A673 (cell line): ENCODE measurements around the gene ASB13. TPM values are rescaled to one million over a fixed set of nuclear protein-coding genes. Genes with fewer than 3 reads are reported as not detected.

Experiments used
- BruUV-seq: library from RNA; stranded (reverse); fragments of 400-500 nt; replicated peaks from 2 replicates; lab custom pipeline; 2021; lab: Mats Ljungman, UMichigan
- CTCF ChIA-PET: fragments of 300-600 bp; sonication (Branson Sonifier 250); formaldehyde crosslinking; loops from one replicate; lab custom pipeline; 2022; ENCODE audit warnings: antibody characterized with exemption; lab: Charles Lee
- POLR2A ChIA-PET: fragments of 300-600 bp; sonication (Branson Sonifier 250); formaldehyde crosslinking; loops from one replicate; lab custom pipeline; 2022; ENCODE audit warnings: antibody characterized with exemption; ENCODE audit not compliant: low non-redundant PET; lab: Charles Lee
- DNase-seq: peaks from one replicate; pipeline ENCODE4 v3.0.0-alpha.2; 2015; ENCODE audit warnings: low spot score
- H3K27ac ChIP-seq: fragments of 200-600 bp; sonication (generic); 2 replicates; pipeline ENCODE4 v1.5.1; 2016; ENCODE audit warnings: mixed run types, low read depth, mild to moderate bottlenecking, mixed read lengths, antibody characterized with exemption, low read length; ENCODE audit not compliant: poor library complexity, severe bottlenecking
- H3K27me3 ChIP-seq: fragments of 200-600 bp; sonication (generic); replicated peaks from 2 replicates; pipeline ENCODE4 v1.6.1; 2017; ENCODE audit warnings: mixed run types, low read depth, mild to moderate bottlenecking, mixed read lengths, antibody characterized with exemption, low read length; ENCODE audit not compliant: insufficient read depth, poor library complexity
- H3K36me3 ChIP-seq: fragments of 200-600 bp; sonication (generic); 2 replicates; pipeline ENCODE4 v1.6.1; 2016; ENCODE audit warnings: mixed run types, mild to moderate bottlenecking, mixed read lengths, antibody characterized with exemption, low read length; ENCODE audit not compliant: insufficient read depth, poor library complexity, severe bottlenecking
- H3K4me1 ChIP-seq: fragments of 200-600 bp; sonication (generic); 2 replicates; pipeline ENCODE4 v1.6.1; 2017; ENCODE audit warnings: mixed run types, mild to moderate bottlenecking, mixed read lengths, antibody characterized with exemption, low read length; ENCODE audit not compliant: insufficient read depth, poor library complexity, severe bottlenecking
- H3K4me3 ChIP-seq: fragments of 200-600 bp; sonication (generic); 2 replicates; pipeline ENCODE4 v1.5.1; 2016; ENCODE audit warnings: low read depth, mixed run types, mild to moderate bottlenecking, mixed read lengths, low read length; ENCODE audit not compliant: poor library complexity, severe bottlenecking
- H3K9me3 ChIP-seq: fragments of 200-600 bp; sonication (generic); 2 replicates; pipeline ENCODE4 v1.6.1; 2016; ENCODE audit warnings: mixed run types, low read depth, mild to moderate bottlenecking, mixed read lengths, antibody characterized with exemption, low read length; ENCODE audit not compliant: poor library complexity, severe bottlenecking
- EZH2 ChIP-seq: fragments of 200-600 bp; sonication (generic); IDR thresholded peaks from 2 replicates; pipeline ENCODE4 v1.6.1; 2017; ENCODE audit warnings: borderline replicate concordance, low read depth, mild to moderate bottlenecking, mixed read lengths, antibody characterized with exemption, low read length; ENCODE audit not compliant: poor library complexity, severe bottlenecking
- intact Hi-C: fragments of 100-400 bp; cut with micrococcal nuclease; formaldehyde crosslinking; loops from one replicate; pipeline ENCODE4 v1.10.0; 2022; ENCODE audit not compliant: unreplicated experiment
- total RNA-seq: library from RNA; stranded (reverse); gene quantifications from 2 replicates; pipeline ENCODE4 v1.2.3, GENCODE V29; 2021
- TF ChIP-seq, protein P1 (sequence below): fragments of 300-800, 200-600 bp; sonication (generic); conservative IDR thresholded peaks from 2 replicates; pipeline ENCODE4 v1.5.1; 2017; ENCODE audit warnings: low read depth, mild to moderate bottlenecking, antibody characterized with exemption, low read length, moderate library complexity, mixed read lengths

The ASB13 gene
- total RNA-seq, 1 experiment from 2014 or later = 11.9 TPM

DNA sequence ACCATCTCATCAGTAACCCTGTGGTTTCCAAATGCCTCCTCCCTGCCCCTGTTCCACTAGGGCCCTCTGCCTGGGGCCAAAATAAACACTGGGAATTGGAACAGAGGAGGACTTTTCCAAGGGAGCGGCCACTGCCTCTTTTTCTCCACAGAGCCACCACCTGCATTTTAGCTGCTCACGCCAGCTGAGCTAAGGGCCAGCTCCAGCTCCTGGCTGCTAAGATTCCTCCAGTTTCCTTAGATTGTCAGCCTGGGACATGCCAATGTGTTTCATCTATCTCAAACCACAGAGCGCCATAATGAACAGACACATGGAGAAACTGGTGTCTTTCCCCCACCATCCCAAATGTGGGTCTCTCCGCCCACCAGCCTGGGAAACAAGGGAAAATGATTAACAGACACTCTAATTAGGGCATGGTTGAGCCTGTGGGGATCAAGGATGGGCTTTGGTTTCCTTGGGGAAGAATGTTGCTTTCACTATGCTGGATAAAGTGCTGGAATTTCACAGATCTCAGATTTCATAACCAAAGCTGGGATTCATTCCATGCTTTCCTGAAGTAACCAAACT, 52.2 kb downstream of the ASB13 start:
- Histone ChIP-seq H3K27ac (no peak overlapping the region), H3K9me3 (no peaks in the 10 kb centered on the region), H3K4me3 (no peak overlapping the region), H3K27me3 (no peaks in the 10 kb centered on the region), H3K36me3 (no peaks in the 10 kb centered on the region), H3K4me1 (no peaks in the 10 kb centered on the region)
- TF ChIP-seq EZH2 = no peak
- TF ChIP-seq, protein P1, sequence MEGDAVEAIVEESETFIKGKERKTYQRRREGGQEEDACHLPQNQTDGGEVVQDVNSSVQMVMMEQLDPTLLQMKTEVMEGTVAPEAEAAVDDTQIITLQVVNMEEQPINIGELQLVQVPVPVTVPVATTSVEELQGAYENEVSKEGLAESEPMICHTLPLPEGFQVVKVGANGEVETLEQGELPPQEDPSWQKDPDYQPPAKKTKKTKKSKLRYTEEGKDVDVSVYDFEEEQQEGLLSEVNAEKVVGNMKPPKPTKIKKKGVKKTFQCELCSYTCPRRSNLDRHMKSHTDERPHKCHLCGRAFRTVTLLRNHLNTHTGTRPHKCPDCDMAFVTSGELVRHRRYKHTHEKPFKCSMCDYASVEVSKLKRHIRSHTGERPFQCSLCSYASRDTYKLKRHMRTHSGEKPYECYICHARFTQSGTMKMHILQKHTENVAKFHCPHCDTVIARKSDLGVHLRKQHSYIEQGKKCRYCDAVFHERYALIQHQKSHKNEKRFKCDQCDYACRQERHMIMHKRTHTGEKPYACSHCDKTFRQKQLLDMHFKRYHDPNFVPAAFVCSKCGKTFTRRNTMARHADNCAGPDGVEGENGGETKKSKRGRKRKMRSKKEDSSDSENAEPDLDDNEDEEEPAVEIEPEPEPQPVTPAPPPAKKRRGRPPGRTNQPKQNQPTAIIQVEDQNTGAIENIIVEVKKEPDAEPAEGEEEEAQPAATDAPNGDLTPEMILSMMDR = no peak
- intact Hi-C loops = no loop called here
- DNase-seq = no peak
- CTCF ChIA-PET = no interaction called here
- BruUV-seq = no TSS peak
- POLR2A ChIA-PET = no interaction called here

DNA sequence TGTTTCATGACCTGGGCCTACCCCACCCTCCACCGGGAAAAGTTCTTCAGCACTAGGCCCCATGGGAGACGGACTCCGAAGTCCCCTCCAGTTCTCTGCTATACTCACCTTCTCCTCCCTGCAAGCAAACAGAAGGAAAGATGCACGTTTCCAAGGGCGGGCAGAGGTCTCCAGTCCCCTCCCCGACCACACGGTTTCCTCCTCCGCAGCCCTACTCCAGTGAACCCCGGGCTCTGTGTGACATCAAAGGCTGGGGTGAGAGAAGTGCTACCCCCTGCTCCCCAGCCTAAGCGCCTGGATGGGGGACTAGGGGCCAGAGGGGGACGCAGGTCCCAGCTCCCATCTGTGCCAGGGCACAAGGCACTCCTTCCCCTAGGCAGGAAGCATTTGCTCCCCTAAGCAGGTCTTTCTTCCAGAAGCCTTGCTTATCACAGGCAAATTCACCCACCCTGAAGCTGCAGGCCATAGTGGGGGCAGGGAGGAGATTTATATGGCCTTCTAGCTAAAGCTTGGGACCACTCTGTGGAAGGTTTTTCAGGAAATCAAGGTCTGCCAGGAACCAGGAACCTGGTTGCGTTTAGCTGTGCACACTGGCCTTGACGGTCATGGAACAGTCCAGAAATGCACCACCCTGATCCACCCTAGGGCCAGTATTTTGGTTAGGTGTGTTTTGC, 52.8 kb downstream of the ASB13 start:
- H3K27me3 ChIP-seq = no peaks in the 10 kb centered on the region
- ChIA-PET CTCF (interaction anchor here (0.6 kb wide), 1 partner anchor 380 kb away, joined by 3 read pairs; no protein-coding TSS in a partner anchor), POLR2A (no interaction called here)
- intact Hi-C loops = no loop called here
- no peak overlapping the region for H3K27ac ChIP-seq
- no peak for TF ChIP-seq EZH2
- TF ChIP-seq, protein P1 = no peak
- no peaks in the 10 kb centered on the region for H3K9me3 ChIP-seq
- no peak overlapping the region for H3K4me3 ChIP-seq
- BruUV-seq = no TSS peak
- DNase-seq = no peak
- no peaks in the 10 kb centered on the region for H3K36me3 ChIP-seq
- H3K4me1 ChIP-seq = no peaks in the 10 kb centered on the region

DNA sequence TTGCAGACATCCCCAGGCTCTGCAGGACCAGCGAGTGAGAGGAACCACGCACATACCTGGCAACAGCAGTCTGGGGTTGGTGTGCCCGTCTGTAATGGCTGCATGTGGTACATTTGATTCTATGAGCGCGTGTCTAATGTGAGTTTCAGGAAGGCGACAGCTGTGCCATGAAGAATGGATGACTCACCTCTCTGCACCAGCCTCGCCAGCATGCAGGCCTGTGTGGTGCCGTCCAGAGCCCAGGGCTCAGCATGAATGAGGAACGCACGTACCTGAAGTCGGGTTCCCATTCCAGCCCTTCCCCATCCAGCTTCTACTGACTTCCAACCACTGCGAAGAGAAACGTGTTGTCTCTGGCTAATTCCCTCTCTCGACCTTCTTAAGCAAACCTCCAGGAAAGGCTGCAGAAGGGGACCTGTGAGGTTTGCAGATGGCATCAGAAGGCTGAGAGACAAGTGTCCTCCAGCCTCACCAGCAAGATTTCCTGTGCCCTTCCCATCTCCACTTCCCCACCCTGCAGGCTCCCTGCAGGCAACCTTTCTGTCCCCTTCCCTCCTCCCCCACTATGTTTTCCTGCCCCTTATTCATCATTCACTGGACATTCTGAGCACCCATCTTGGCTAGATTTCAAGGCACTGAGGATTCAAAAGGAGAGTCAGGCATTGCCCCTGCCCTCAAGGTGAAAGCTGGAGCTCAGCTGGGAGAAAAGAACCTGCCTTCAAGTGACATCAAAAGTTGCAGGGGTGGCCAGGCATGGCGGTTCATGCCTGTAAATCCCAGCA, 54.3 kb downstream of the ASB13 start:
- Histone ChIP-seq H3K36me3 (no peaks in the 10 kb centered on the region), H3K9me3 (no peaks in the 10 kb centered on the region), H3K4me1 (no peaks in the 10 kb centered on the region), H3K27ac (no peak overlapping the region), H3K4me3 (no peak overlapping the region), H3K27me3 (no peaks in the 10 kb centered on the region)
- POLR2A ChIA-PET = no interaction called here
- DNase-seq = no peak
- no TSS peak for BruUV-seq
- TF ChIP-seq, protein P1 = no peak
- TF ChIP-seq EZH2 = no peak
- intact Hi-C loops = no loop called here
- CTCF ChIA-PET = no interaction called here
